HL-60 (cell line): ENCODE results near the gene VPS26A.

Experiments used
- DNase-seq, 2 experiments: peaks; one replicate each; pipeline ENCODE4 v3.0.0-alpha.2; 2010 to 2020; ENCODE audit warnings: low read depth in 1 of 2, low spot score in 1 of 2
- H3K27ac ChIP-seq: fragments of 250-450 bp; sonication (Bioruptor Pico); replicated peaks from 2 replicates; pipeline ENCODE4 v1.5.1; 2020; ENCODE audit warnings: mild to moderate bottlenecking, moderate library complexity
- H3K27me3 ChIP-seq: fragments of 250-450 bp; sonication (Bioruptor Pico); 2 replicates; pipeline ENCODE4 v1.5.1; 2021; ENCODE audit warnings: mild to moderate bottlenecking, moderate library complexity; ENCODE audit not compliant: insufficient read depth, poor library complexity, severe bottlenecking
- H3K4me3 ChIP-seq: replicated peaks from 2 replicates; pipeline ENCODE4 v1.5.1; 2011; ENCODE audit warnings: mild to moderate bottlenecking, control low read depth, low read length; ENCODE audit not compliant: insufficient read depth
- GABPA ChIP-seq: IDR thresholded peaks from 2 replicates; pipeline ENCODE4 v1.6.1; 2012; ENCODE audit warnings: low read depth
- POLR2AphosphoS5 ChIP-seq: IDR thresholded peaks from 2 replicates; pipeline ENCODE4 v1.6.1; 2012; ENCODE audit warnings: low read depth
- SPI1 ChIP-seq: IDR thresholded peaks from 2 replicates; pipeline ENCODE4 v1.6.1; 2012; ENCODE audit warnings: low read depth, mild to moderate bottlenecking, borderline replicate concordance
- TF ChIP-seq, protein P1 (sequence below): IDR thresholded peaks from 2 replicates; pipeline ENCODE4 v1.6.1; 2012; ENCODE audit warnings: low read depth; ENCODE audit not compliant: insufficient replicate concordance
- TF ChIP-seq, protein P2 (sequence below): IDR thresholded peaks from one replicate; pipeline ENCODE4 v1.5.1; 2011; ENCODE audit warnings: low read length, control low read depth, inconsistent platforms; ENCODE audit not compliant: insufficient read depth

Gene VPS26A

DNA sequence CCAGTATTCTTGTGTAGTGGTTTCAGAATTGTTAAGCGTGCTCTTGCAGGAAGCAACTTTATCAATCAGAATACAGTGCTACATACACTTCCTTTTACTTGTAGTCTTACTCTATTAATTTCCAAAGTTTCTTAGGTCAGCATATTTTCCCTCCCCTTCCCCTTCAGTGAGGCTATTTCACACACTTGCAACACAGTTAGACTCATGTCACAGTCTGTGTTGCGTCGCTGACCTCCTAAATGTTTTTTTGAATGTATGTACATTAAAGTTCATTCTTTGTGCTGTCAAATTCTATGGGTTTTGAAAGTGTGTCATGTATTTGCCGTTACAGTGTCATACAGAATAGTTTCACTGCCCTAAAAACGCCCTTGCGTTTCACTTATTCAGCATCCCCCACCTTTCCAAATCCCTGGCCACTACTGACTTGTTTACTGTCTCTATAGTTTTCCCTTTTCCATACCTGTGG is 90.7 kb downstream of the VPS26A start:
- TF ChIP-seq, protein P1, sequence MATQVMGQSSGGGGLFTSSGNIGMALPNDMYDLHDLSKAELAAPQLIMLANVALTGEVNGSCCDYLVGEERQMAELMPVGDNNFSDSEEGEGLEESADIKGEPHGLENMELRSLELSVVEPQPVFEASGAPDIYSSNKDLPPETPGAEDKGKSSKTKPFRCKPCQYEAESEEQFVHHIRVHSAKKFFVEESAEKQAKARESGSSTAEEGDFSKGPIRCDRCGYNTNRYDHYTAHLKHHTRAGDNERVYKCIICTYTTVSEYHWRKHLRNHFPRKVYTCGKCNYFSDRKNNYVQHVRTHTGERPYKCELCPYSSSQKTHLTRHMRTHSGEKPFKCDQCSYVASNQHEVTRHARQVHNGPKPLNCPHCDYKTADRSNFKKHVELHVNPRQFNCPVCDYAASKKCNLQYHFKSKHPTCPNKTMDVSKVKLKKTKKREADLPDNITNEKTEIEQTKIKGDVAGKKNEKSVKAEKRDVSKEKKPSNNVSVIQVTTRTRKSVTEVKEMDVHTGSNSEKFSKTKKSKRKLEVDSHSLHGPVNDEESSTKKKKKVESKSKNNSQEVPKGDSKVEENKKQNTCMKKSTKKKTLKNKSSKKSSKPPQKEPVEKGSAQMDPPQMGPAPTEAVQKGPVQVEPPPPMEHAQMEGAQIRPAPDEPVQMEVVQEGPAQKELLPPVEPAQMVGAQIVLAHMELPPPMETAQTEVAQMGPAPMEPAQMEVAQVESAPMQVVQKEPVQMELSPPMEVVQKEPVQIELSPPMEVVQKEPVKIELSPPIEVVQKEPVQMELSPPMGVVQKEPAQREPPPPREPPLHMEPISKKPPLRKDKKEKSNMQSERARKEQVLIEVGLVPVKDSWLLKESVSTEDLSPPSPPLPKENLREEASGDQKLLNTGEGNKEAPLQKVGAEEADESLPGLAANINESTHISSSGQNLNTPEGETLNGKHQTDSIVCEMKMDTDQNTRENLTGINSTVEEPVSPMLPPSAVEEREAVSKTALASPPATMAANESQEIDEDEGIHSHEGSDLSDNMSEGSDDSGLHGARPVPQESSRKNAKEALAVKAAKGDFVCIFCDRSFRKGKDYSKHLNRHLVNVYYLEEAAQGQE, result no peak
- TF ChIP-seq SPI1 (no peak), POLR2AphosphoS5 (no peak)
- Histone ChIP-seq H3K27ac (no peak overlapping the region; the same call in 1 of the 2 replicates), H3K4me3 (no peak overlapping the region)

DNA sequence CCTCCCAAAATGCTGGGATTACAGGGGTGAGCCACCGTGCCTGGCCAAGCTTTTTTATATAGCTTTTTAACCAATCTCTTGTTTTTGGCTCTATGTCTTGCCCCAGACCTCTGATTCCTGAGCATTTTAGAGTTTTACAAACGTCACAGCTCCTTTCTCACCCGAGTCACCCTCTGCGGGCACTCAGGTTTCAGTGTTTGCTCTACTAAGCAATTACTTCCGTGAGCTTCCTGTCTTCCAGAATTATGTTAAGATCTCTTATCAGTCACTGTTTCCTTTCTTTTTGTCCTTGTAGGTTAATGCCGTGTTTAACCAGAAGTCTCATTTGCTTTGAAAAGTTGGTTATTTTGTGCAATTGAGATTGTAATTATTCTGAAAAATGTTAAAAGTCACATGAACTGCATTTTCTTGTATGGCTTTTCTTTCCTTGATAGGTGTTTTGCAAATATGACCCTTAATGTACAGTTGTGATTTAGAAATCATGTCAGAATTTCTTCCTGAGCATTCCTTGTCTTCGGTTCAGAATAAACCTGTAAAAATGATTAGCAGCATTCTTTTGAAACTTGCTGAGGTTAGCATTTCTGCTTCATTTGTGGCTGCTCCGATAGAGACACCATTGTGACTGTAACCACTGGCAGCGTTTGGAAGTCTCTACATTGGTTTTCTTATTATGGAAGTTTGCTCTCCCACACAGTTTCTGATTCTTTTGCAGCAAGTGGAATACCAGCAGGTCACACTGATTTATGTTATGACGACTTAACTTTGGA is 91.6 kb downstream of the VPS26A start:
- DNase-seq, result no peak
- H3K4me3 ChIP-seq, result no peak overlapping the region
- no peak for TF ChIP-seq GABPA
- TF ChIP-seq, protein P1, result no peak
- TF ChIP-seq SPI1, result no peak
- no peak for TF ChIP-seq POLR2AphosphoS5
- TF ChIP-seq, protein P2, sequence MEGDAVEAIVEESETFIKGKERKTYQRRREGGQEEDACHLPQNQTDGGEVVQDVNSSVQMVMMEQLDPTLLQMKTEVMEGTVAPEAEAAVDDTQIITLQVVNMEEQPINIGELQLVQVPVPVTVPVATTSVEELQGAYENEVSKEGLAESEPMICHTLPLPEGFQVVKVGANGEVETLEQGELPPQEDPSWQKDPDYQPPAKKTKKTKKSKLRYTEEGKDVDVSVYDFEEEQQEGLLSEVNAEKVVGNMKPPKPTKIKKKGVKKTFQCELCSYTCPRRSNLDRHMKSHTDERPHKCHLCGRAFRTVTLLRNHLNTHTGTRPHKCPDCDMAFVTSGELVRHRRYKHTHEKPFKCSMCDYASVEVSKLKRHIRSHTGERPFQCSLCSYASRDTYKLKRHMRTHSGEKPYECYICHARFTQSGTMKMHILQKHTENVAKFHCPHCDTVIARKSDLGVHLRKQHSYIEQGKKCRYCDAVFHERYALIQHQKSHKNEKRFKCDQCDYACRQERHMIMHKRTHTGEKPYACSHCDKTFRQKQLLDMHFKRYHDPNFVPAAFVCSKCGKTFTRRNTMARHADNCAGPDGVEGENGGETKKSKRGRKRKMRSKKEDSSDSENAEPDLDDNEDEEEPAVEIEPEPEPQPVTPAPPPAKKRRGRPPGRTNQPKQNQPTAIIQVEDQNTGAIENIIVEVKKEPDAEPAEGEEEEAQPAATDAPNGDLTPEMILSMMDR, result no peak

More for the DNA sequence above, 90.7 kb downstream of the VPS26A start:
- DNase-seq, result peak; percentile 35 to 54
- H3K27me3 ChIP-seq, result no peaks in the 10 kb centered on the region

DNA sequence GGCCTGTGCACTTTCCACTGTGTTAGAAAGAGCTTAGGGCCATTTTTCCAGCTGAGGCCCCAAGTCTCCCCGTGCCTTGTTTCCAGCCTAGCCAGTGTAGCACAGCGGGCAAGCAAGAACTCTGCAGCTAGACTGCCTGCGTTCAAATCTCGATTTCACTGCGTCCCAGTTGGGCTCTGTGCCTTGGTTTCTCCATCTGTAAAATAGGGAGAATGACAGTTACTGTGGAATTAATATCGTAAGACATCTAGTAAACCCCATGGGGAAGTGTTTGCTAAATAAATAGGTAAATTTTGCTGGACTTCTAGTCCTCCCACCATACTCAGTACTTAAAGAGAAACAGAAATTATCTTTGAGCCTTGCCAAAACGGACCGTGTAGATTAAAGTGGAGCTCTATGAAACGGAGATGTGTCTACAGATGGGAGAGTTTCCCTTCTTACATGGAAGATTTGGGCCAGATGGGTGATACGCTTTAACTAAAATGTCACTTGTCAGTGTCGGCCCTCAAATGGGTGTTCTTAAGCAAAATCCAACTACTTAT is 92.7 kb downstream of the VPS26A start:
- TF ChIP-seq, protein P1, result no peak
- TF ChIP-seq, protein P2, result no peak
- TF ChIP-seq POLR2AphosphoS5, result no peak
- no peak for TF ChIP-seq GABPA
- TF ChIP-seq SPI1, result no peak
- no peak overlapping the region for H3K27ac ChIP-seq
- no peak overlapping the region for H3K4me3 ChIP-seq
- no peaks in the 10 kb centered on the region for H3K27me3 ChIP-seq
- DNase-seq, result no peak

More for the DNA sequence above, 91.6 kb downstream of the VPS26A start:
- Histone ChIP-seq H3K27ac (no peak overlapping the region), H3K27me3 (no peaks in the 10 kb centered on the region)
